ENCODE data around the gene INVS. TPM values are rescaled to one million over a fixed set of nuclear protein-coding genes. Genes with fewer than 3 reads are reported as not detected.
"Not testable (repeated sequence)": the region's sequence is repeated elsewhere in the genome, so short reads cannot be mapped to it uniquely, and the experiment has no call there.

The INVS gene
- total and polyA plus RNA-seq, 2 experiments from 2014 or later, result 9.4 to 15.3 TPM

DNA sequence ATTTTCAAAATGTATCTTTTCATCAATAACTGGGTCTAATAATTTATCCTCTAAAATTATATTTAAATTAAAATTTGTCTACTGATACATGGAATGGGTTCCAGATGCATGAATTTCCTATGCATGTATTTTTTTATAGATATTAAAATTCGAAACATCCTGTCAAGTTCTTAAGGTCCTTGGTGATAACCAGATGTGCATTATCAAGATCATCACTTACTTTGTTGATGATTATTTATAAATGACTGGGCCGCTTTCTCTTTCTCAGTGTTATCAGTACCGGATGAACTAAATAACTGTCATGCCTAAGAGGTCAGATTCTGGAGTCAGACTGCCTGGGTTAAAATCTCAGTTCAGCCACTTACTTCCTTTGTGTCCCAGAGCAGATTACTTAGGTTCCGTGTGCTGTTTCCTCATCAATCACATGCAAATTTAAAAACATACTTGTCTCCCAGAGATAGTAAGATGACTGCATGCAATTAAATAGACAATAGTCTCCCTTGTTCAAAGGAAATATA, 129.4 kb downstream of the INVS start:
- Histone ChIP-seq H3K4me1 (ENCODE audit: low read depth) (no peaks in the 10 kb centered on the region), H3K4me3 (no peak overlapping the region), H3K27ac (no peak overlapping the region), H3K27me3 (no peaks in the 10 kb centered on the region), H3K36me3 (peaks cover 13% of the 10 kb centered on the region), H3K9me3 (ENCODE audit: low read depth) (no peaks in the 10 kb centered on the region)
- no peak for DNase-seq (ENCODE audit: low read depth in 1 of 2, low spot score in 1 of 2)
- TF ChIP-seq, protein P1, sequence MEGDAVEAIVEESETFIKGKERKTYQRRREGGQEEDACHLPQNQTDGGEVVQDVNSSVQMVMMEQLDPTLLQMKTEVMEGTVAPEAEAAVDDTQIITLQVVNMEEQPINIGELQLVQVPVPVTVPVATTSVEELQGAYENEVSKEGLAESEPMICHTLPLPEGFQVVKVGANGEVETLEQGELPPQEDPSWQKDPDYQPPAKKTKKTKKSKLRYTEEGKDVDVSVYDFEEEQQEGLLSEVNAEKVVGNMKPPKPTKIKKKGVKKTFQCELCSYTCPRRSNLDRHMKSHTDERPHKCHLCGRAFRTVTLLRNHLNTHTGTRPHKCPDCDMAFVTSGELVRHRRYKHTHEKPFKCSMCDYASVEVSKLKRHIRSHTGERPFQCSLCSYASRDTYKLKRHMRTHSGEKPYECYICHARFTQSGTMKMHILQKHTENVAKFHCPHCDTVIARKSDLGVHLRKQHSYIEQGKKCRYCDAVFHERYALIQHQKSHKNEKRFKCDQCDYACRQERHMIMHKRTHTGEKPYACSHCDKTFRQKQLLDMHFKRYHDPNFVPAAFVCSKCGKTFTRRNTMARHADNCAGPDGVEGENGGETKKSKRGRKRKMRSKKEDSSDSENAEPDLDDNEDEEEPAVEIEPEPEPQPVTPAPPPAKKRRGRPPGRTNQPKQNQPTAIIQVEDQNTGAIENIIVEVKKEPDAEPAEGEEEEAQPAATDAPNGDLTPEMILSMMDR (IDR thresholded peaks at IDR 0.05; ENCODE audit: low read depth, low read length), result no peak

DNA sequence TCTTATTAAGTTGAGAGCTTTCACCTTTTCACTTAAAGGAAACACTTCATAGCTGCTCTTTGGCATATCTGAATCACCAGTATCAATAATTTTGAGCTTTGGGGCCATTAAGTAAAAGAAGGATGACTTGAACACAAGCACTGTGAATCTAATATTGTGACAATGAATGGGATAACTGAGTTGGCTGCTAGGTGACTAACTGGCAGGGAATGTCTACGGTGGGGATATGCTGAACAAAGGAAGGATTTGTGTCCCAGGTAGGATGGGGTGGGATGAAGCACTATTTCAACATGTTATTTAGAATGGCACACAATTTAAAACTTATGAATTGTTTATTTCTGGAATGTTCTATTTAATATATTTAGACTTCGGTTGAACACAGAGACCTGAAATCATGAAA, 130.1 kb downstream of the INVS start:
- Histone ChIP-seq H3K4me1 (ENCODE audit: low read depth) (no peaks in the 10 kb centered on the region), H3K9me3 (ENCODE audit: low read depth) (no peaks in the 10 kb centered on the region), H3K4me3 (no peak overlapping the region), H3K27me3 (no peaks in the 10 kb centered on the region), H3K27ac (no peak overlapping the region), H3K36me3 (peaks cover 13% of the 10 kb centered on the region)
- TF ChIP-seq, protein P1 (IDR thresholded peaks at IDR 0.05; ENCODE audit: low read depth, low read length), result no peak
- DNase-seq (ENCODE audit: low read depth in 1 of 2, low spot score in 1 of 2), result no peak

DNA sequence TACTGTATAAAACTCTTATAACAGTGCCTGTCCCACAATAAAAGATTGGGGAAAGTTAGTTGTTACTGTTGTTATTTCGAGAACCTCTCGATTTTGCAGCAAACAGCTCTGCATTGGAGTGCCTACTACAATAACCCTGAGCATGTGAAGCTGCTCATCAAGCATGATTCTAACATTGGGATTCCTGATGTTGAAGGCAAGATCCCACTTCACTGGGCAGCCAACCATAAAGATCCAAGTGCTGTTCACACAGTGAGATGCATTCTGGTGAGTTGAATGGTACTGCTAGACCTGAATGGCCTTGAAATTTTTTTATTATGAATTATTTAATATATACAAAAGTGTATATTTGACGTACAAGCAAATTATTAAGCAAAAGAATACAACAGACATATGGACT, 130.5 kb downstream of the INVS start:
- TF ChIP-seq, protein P1 (IDR thresholded peaks at IDR 0.05; ENCODE audit: low read depth, low read length), result no peak
- H3K4me1 ChIP-seq (ENCODE audit: low read depth), result no peaks in the 10 kb centered on the region
- no peaks in the 10 kb centered on the region for H3K9me3 ChIP-seq (ENCODE audit: low read depth)
- no peak overlapping the region for H3K4me3 ChIP-seq
- no peak for DNase-seq (ENCODE audit: low read depth in 1 of 2, low spot score in 1 of 2)
- no peaks in the 10 kb centered on the region for H3K27me3 ChIP-seq
- no peak overlapping the region for H3K27ac ChIP-seq
- peaks cover 13% of the 10 kb centered on the region for H3K36me3 ChIP-seq

DNA sequence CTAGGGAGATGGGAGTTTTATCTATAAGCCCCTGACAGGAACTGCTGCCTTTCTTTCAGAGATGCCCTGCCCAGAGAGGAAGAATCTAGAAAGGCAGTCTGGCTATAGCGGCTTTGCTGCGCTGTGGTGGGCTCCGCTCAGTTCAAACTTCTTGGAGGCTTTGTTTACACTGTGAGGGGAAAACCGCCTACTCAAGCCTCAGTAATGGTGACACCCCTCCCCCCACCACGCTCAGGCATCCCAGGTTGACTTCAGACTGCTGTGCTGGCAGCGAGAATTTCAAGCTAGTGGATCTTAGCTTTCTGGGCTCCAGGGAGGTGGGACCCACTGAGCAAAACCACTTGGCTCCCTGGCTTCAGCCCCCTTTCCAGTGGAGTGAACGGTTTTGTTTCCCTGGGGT, 137.9 kb downstream of the INVS start:
- not testable (repeated sequence) for H3K27me3 ChIP-seq; H3K4me1 ChIP-seq (ENCODE audit: low read depth); H3K36me3 ChIP-seq; H3K27ac ChIP-seq; DNase-seq (ENCODE audit: low read depth in 1 of 2, low spot score in 1 of 2); H3K4me3 ChIP-seq; H3K9me3 ChIP-seq (ENCODE audit: low read depth)

DNA sequence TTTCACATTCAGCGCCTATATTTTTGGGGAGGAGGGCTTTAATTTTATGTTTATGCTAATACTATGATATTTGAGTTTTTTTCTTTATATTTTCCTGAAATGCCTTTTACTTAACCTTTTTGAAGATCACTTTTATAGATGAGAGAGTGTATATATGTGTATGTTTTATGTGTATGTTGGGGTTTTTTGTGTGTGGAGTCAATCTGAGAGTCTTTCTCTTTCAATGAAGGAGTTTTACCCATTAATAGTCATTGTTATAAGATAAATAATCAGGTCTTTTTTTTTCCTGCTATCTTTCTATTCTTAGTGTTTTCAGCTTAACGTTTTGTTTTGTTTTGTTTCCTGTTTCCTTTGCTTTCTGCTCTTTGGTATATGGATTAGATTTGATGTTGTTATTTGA, 141.5 kb downstream of the INVS start:
- Histone ChIP-seq H3K27me3 (no peaks in the 10 kb centered on the region), H3K27ac (no peak overlapping the region), H3K36me3 (peaks cover 8% of the 10 kb centered on the region), H3K4me1 (ENCODE audit: low read depth) (no peaks in the 10 kb centered on the region), H3K4me3 (no peak overlapping the region), H3K9me3 (ENCODE audit: low read depth) (no peaks in the 10 kb centered on the region)
- DNase-seq (ENCODE audit: low read depth in 1 of 2, low spot score in 1 of 2), result no peak
- TF ChIP-seq, protein P1 (IDR thresholded peaks at IDR 0.05; ENCODE audit: low read depth, low read length), result no peak

DNA sequence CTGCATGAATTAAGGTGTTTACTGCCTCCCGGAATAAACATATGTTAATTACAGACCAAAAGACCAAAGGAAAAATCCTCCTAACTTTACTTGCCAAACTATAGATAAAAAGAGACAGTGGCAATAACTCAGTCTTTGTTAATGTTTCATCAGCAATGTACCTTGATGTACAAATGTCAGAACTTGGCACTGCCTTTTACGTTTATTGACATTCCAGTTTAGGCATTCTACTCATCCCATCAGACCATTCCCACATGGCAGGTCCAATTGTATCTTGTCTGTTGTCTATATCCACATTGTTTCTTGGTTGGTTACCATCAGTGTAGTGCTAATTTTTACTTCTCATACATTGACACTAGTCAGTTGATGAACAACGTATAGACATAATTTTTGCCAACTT, 168.2 kb downstream of the INVS start:
- DNase-seq (ENCODE audit: low read depth in 1 of 2, low spot score in 1 of 2), result no peak
- Histone ChIP-seq H3K27me3 (no peaks in the 10 kb centered on the region), H3K9me3 (ENCODE audit: low read depth) (no peaks in the 10 kb centered on the region), H3K36me3 (peaks cover 7% of the 10 kb centered on the region), H3K4me3 (no peak overlapping the region), H3K27ac (no peak overlapping the region), H3K4me1 (ENCODE audit: low read depth) (no peaks in the 10 kb centered on the region)
- TF ChIP-seq, protein P1 (IDR thresholded peaks at IDR 0.05; ENCODE audit: low read depth, low read length), result no peak

Measured in cardiac muscle cell (in vitro differentiated cells and primary cell).